Body of pancreas (tissue), 4 donors: Measurements from ENCODE around the gene DGKI.

Source experiments
- POLR2A ChIP-seq, 3 donors: fragments of 450-650 bp; IDR thresholded peaks; one replicate each; pipeline ENCODE4 v1.6.1; 2016; ENCODE audit warnings: antibody characterized with exemption in 3 of 3, mild to moderate bottlenecking in 2 of 3
- TF ChIP-seq, protein P1 (sequence below), 7 experiments: fragments of 450-650 bp in 4 of 7; fragments of 200-600 bp in 3 of 7; sonication (generic) in 3 of 7; IDR thresholded peaks; one replicate each; pipeline ENCODE4 v1.5.1; 2016 to 2019; ENCODE audit warnings: antibody characterized with exemption in 7 of 7

DNA sequence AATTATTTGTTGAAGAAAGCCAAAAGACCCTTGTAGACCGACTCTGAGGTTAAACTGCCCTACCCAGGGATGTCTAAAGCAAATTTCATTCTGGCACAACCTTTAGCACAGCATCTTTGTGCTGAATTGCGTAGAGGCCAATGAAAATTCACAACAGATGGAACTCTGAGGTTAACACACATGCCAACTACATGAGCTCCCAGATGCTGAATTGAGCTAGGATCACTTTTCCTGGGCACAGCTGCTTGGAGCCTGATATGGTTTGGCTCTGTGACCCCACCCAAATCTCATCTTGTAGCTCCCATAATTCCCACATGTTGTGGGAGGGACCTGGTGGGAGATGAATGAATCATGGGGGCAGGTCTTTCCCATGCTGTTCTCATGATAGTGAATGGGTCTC lies 345.2 kb downstream of the DGKI start:
- TF ChIP-seq, protein P1, sequence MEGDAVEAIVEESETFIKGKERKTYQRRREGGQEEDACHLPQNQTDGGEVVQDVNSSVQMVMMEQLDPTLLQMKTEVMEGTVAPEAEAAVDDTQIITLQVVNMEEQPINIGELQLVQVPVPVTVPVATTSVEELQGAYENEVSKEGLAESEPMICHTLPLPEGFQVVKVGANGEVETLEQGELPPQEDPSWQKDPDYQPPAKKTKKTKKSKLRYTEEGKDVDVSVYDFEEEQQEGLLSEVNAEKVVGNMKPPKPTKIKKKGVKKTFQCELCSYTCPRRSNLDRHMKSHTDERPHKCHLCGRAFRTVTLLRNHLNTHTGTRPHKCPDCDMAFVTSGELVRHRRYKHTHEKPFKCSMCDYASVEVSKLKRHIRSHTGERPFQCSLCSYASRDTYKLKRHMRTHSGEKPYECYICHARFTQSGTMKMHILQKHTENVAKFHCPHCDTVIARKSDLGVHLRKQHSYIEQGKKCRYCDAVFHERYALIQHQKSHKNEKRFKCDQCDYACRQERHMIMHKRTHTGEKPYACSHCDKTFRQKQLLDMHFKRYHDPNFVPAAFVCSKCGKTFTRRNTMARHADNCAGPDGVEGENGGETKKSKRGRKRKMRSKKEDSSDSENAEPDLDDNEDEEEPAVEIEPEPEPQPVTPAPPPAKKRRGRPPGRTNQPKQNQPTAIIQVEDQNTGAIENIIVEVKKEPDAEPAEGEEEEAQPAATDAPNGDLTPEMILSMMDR (IDR thresholded peaks at IDR 0.05): no peak
- no peak for TF ChIP-seq POLR2A (IDR thresholded peaks at IDR 0.05)
